Ramos (cell line): Measurements from ENCODE around the gene AURKAIP1.

Experiments
- in situ Hi-C: fragments of 300-500 bp; cut with MboI; formaldehyde crosslinking; loops from one replicate; pipeline ENCODE4 v1.14.3; 2022; ENCODE audit warnings: low sequenced_read_pairs; ENCODE audit not compliant: unreplicated experiment

The AURKAIP1 gene

DNA sequence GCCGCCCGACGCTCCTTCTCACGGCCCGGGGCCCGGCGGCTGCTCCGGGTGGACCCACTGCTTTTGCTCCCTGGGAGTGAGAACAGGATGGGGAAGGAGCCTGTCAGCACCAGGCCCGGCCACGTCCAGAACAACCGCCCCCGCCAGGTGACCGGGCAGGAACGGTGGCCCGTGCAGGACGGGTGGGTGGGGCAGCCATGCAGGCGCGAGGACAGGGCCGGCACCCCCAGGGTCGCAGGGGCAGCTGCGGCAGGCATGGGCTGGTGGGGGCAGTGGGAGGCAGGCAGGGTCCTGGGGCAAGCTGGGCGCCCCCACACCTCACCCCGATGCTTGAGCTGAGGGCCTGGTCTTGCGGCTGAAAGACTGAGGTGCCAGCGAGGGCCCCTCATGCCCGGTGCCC lies 38.6 kb downstream of the AURKAIP1 start:
- in situ Hi-C loops: no loop called here

DNA sequence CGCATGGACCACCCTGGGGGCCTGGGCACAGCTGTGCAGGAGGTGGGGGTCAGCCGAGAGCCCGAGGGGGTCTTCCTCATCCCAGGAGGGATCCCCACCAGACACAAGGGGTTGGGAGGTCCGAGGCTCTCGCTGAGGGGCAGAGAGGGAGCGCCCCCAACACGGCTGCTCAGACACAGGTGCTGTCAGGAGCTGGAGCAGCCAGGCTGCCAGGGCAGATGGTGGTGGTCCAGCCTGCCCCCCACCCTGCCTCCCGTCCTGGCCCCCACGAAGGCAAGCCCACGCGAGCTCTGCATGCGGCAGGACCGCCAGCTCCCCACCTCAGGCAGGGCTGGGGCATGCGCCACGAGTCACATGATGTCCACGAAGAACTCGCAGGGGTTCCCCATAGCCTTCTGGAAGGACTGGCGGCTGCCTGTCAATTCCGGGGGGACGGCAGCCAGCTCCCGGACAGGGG lies 39.2 kb downstream of the AURKAIP1 start:
- in situ Hi-C loops: no loop called here

DNA sequence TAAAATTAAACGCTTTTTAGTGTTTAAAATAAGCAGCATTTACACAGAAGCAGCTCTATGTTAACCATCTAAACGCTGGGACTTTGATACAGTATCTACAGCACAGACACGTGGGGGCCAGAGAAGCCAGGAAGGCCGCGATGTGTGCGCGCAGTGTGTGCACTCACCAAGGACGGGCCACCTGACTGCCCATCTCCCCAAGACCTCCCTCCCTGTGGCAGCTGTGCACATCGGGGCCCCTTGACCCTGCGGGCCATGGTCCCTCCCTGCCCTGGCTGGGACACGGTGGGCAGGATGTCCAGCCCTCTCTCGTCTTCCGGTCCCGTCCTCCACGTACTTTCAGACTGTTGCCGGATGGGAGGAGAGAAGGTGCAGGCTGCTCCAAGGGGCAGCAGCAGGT lies 39.7 kb downstream of the AURKAIP1 start:
- in situ Hi-C loops: no loop called here

DNA sequence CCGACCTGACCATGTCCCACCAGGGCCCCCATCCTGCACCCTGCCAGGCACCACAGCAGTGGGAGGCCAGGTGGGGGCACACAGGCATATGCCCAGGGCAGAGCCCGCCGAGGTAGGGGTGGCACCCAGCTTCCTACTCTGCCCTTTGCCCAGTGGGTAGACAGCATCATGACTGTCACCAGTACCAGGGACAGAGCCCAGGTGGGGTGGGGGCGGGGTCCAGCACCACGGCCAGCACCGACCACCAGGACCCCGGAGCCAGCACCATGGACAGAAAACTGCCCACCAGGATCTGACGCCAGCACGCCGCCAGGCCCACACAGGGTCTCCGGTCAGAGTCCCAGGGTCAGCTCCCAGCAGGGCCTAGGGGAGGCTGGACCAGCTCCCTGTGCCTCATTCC lies 40.2 kb downstream of the AURKAIP1 start:
- in situ Hi-C loops: no loop called here

DNA sequence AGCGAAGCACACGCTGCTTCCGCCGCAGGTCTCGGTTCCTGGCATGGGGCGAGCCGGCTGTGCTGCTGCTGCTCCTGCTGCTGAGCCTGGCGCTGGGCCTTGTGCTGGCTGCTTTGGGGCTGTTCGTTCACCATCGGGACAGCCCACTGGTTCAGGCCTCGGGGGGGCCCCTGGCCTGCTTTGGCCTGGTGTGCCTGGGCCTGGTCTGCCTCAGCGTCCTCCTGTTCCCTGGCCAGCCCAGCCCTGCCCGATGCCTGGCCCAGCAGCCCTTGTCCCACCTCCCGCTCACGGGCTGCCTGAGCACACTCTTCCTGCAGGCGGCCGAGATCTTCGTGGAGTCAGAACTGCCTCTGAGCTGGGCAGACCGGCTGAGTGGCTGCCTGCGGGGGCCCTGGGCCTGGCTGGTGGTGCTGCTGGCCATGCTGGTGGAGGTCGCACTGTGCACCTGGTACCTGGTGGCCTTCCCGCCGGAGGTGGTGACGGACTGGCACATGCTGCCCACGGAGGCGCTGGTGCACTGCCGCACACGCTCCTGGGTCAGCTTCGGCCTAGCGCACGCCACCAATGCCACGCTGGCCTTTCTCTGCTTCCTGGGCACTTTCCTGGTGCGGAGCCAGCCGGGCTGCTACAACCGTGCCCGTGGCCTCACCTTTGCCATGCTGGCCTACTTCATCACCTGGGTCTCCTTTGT lies 41.3 kb downstream of the AURKAIP1 start:
- in situ Hi-C loops: no loop called here

DNA sequence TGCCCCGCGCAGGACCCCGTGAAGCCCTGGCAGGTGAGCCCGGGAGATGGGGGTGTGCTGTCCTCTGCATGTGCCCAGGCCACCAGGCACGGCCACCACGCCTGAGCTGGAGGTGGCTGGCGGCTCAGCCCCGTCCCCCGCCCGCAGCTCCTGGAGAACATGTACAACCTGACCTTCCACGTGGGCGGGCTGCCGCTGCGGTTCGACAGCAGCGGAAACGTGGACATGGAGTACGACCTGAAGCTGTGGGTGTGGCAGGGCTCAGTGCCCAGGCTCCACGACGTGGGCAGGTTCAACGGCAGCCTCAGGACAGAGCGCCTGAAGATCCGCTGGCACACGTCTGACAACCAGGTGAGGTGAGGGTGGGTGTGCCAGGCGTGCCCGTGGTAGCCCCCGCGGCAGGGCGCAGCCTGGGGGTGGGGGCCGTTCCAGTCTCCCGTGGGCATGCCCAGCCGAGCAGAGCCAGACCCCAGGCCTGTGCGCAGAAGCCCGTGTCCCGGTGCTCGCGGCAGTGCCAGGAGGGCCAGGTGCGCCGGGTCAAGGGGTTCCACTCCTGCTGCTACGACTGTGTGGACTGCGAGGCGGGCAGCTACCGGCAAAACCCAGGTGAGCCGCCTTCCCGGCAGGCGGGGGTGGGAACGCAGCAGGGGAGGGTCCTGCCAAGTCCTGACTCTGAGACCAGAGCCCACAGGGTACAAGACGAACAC lies 42.1 kb downstream of the AURKAIP1 start:
- in situ Hi-C loops: no loop called here

DNA sequence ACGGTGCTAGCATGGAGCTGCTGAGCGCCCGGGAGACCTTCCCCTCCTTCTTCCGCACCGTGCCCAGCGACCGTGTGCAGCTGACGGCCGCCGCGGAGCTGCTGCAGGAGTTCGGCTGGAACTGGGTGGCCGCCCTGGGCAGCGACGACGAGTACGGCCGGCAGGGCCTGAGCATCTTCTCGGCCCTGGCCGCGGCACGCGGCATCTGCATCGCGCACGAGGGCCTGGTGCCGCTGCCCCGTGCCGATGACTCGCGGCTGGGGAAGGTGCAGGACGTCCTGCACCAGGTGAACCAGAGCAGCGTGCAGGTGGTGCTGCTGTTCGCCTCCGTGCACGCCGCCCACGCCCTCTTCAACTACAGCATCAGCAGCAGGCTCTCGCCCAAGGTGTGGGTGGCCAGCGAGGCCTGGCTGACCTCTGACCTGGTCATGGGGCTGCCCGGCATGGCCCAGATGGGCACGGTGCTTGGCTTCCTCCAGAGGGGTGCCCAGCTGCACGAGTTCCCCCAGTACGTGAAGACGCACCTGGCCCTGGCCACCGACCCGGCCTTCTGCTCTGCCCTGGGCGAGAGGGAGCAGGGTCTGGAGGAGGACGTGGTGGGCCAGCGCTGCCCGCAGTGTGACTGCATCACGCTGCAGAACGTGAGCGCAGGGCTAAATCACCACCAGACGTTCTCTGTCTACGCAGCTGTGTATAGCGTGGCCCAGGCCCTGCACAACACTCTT lies 42.8 kb downstream of the AURKAIP1 start:
- in situ Hi-C loops: no loop called here

DNA sequence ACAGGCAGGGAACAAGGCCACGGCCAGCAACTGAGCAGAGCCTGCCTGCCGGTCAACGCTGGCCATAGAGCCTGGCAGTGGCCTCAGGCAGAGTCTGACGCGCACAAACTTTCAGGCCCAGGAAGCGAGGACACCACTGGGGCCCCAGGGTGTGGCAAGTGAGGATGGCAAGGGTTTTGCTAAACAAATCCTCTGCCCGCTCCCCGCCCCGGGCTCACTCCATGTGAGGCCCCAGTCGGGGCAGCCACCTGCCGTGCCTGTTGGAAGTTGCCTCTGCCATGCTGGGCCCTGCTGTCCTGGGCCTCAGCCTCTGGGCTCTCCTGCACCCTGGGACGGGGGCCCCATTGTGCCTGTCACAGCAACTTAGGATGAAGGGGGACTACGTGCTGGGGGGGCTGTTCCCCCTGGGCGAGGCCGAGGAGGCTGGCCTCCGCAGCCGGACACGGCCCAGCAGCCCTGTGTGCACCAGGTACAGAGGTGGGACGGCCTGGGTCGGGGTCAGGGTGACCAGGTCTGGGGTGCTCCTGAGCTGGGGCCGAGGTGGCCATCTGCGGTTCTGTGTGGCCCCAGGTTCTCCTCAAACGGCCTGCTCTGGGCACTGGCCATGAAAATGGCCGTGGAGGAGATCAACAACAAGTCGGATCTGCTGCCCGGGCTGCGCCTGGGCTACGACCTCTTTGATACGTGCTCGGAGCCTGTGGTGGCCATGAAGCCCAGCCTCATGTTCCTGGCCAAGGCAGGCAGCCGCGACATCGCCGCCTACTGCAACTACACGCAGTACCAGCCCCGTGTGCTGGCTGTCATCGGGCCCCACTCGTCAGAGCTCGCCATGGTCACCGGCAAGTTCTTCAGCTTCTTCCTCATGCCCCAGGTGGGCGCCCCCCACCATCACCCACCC lies 43.7 kb downstream of the AURKAIP1 start, which contains the start of gene TAS1R3:
TSS of gene TAS1R3 (plus strand) at position 213 of the 898 bp plus-strand sequence. CDS start at position 279, 66 bp downstream.
- in situ Hi-C loops: no loop called here

DNA sequence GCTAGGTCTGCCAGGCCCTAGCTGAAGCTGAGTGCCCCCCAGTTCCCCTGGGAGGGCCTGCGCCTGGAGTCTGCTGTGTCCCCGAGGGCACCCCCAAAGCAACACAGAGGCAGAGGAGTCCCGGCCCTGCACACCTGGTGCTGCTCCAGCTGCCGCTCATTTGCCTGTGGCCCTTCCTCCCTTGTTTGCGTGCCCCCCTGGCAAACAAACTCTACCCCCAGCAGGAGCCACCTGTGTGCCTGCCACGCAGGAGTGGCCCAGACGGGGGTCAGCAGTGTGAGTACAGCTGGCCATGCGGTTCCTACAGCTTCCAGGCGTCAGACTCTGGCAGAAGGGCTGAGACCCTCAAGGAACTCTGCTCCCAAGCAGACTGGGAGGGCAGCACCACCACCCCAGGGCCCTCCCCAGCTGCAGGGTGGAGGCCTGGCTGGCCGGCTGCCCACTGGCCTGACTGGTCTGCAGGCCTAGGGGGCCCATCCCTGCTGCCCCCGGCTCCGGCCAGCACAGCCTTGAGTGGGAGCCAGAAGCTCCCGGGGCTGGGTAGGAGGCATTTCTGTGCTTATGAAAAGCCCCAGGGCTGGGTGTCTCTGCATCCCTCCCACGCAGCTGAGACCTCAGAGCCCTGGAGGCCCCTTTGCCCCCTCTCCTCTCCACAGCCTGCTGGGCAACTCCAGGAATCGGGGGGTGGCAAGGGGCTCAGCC lies 44.5 kb downstream of the AURKAIP1 start:
- in situ Hi-C loops: no loop called here

DNA sequence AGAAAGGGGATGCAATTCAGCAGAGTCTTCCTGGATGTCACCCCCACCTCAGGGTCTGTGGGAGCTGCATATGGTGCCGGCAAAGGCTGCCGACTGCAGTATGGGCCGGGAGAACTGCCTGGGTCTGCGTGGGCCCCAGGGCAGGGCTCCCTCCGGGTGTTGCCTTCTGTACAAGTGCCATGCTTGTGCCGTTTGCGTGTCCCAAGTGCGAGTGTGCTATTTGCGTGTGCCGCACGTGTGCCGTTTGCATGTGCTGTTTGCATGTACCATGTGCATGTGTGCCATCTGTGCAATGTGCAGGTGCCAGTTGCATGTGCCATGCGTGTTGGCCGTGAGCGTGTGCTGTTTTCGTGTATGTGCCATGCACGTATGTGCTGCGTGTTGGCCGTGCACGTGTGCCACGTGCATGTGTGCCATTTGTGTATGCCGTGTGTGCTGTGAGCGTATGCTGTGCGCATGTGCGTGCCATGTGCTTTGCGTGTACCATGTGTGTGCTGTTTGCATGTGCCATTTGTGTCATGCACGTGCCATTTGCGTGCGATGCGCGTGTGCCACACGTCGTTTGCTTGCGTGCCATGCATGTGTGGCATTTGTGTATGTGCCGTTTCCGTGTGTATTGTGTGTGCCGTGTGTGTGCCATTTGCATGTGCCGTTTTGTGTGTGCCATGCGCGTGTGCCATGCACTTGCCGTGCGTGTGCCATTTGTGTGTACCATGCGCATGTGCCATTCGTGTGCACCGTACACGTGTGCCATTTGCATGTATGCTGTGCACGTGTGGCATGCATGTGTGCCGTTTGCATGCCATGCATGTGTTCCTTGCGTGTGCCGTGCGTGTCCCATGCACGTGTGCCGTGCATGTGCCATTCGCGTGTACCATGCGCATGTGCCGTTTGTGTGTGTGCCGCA lies 45.5 kb downstream of the AURKAIP1 start:
- in situ Hi-C loops: no loop called here

DNA sequence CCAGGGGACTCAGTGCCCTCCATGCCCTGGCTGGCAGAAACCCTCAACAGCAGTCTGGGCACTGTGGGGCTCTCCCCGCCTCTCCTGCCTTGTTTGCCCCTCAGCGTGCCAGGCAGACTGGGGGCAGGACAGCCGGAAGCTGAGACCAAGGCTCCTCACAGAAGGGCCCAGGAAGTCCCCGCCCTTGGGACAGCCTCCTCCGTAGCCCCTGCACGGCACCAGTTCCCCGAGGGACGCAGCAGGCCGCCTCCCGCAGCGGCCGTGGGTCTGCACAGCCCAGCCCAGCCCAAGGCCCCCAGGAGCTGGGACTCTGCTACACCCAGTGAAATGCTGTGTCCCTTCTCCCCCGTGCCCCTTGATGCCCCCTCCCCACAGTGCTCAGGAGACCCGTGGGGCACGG lies 46.8 kb downstream of the AURKAIP1 start:
- in situ Hi-C loops: no loop called here

DNA sequence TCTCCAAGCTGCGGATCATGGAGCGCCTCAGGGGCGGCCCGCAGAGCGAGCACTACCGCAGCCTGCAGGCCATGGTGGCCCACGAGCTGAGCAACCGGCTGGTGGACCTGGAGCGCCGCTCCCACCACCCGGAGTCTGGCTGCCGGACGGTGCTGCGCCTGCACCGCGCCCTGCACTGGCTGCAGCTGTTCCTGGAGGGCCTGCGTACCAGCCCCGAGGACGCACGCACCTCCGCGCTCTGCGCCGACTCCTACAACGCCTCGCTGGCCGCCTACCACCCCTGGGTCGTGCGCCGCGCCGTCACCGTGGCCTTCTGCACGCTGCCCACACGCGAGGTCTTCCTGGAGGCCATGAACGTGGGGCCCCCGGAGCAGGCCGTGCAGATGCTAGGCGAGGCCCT lies 47.7 kb downstream of the AURKAIP1 start:
- in situ Hi-C loops: no loop called here

DNA sequence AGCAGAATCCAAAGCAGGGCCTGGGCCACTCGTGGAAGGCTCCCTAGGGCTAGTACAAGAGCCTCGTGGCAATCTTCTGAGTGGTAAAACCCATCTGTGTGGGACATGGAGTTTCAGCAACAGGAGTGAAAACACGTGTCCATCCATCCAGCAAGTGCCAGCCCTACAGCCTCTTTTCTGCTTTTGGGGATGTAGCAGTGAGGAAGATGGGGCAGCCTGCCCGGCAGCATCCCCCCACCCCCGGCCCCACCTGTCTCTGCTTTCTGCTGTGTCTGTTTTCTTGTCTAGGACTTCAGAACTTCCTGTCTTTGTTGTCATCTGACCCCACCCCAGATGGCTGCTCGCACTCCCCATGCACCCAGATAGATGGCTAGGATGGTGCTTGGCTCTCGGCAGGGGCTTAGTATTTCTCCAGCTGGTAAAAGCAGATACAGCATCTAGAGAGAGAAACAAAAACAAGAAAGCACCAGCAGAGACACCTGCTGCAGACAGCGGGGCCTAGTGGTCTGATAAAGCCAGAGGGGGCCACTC lies 48.9 kb downstream of the AURKAIP1 start:
- in situ Hi-C loops: no loop called here

DNA sequence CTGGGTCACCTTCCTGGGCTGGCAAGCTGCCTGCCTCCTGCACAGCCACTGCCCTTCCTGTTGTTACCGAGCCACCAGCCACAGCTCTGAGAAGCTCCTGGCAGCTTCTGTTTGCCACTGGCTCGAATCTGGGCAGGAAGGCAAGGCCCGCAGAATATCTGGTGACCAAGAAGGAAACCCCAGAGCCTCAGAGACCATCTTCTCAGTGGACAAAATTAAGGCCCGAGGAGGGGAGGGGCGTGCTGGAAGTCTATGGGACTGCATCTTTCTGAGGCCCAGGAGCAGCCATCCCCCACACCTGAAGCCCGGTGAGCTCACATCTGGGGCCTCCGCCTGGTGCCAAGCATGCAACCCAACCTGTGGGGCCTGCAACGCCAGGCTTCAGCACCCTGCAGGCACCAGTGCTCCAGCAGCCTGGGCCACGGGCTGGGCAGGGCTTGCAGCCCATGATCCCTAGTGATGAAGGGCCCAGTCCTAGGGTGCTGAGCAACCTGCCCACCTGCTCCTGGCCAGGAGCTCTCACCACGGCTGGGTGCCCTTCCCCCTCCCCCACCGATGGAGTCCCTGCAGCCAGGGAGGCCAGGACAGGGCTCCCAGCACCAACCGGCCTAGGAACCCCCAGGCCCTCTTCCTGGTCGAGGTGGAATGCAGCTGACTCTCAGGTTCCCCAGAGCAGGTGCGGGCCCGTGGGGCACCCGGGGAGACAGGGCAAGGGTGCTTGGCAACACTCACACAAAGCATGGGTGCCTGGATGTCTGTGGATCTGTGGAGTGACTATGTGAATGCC lies 49.5 kb downstream of the AURKAIP1 start:
- in situ Hi-C loops: no loop called here

DNA sequence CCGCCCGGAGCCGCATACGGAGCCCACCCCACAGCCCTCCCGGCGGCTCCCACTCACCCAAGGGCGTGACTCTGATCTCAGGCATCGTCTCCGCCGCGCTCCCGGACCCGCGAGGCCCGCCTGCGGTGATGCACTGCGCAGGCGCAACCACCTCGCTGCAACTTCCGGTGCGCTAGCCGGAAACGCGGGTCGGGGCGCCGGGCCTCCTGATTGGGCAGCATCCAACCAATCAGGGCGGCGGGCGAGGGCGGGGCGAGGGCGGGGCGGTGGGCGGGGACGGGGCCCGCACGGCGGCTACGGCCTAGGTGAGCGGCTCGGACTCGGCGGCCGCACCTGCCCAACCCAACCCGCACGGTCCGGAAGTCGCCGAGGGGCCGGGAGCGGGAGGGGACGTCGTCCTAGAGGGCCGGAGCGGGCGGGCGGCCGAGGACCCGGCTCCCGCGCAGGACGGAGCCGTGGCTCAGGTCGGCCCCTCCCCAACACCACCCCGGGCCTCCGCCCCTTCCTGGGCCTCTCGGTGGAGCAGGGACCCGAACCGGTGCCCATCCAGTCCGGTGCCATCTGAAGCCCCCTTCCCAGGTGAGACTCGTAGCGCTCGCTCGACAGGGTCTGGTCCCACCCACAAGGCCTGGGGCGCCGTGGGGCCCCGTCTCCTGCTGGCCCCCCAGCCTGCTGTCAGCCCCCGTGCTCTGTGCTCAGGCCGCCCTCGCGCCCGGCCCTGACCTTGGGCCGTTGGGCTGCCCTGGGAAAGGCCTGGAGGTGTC lies 50.3 kb downstream of the AURKAIP1 start, which contains the start of the genes CPTP and INTS11:
TSS of gene CPTP (plus strand) at position 279 of the 764 bp plus-strand sequence. CDS start 2,109 bp downstream, outside the sequence.
TSS of gene INTS11 (minus strand) at position 137 of the 764 bp plus-strand sequence. CDS start at position 85, 52 bp downstream.
- in situ Hi-C loops: no loop called here

DNA sequence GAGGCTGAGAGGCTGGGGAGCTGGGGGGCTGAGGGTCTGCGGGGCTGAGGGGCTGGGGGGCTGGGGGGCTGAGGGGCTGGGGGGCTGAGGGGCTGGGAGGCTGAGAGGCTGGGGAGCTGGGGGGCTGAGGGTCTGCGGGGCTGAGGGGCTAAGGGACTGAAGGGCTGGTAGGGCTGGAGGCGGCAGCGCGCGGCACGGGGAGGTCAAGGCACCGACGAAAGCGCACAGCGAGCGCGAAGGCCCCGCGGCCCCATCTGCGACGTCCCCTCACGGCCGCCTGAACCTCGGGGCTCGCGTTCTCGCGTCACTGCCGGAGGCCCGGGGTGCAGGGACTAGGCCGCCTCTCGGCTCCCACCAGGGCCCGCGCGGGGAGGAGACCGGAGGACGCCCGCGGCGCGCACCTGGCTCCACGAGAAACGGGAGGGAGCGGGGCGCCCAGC lies 50.9 kb downstream of the AURKAIP1 start:
- in situ Hi-C loops: no loop called here
